Fibroblast of skin of left quadriceps (primary cell): Measurements from ENCODE around the gene MYO15A.

ENCODE experiments used
- DNase-seq, 2 experiments: peaks; one replicate each; pipeline ENCODE4 v3.0.0-alpha.2; 2013; ENCODE audit warnings: low read depth in 2 of 2

MYO15A gene

GRCh38 chr17:18218756-18219415 lies 110.3 kb downstream of the MYO15A start:
- DNase-seq: no peak

- DNase-seq: no peak
Observed at GRCh38 chr17:18224053-18224386, 115.5 kb downstream of the MYO15A start.

GRCh38 chr17:18224387-18225120 lies 116.0 kb downstream of the MYO15A start:
- DNase-seq: peak in 1 of 2 experiments; percentile 7

- peak; percentile 91 to 92 for DNase-seq
Observed at GRCh38 chr17:18225121-18225641, 116.6 kb downstream of the MYO15A start, which contains the start of gene LLGL1. TSS of gene LLGL1 (plus strand) at chr17:18225635. CDS start at chr17:18225683, 48 bp downstream.

- no peak for DNase-seq
Observed at GRCh38 chr17:18225642-18226283, 117.2 kb downstream of the MYO15A start.

GRCh38 chr17:18226284-18226945 lies 117.9 kb downstream of the MYO15A start:
- DNase-seq: no peak

- no peak for DNase-seq
Observed at GRCh38 chr17:18227635-18228034, 119.1 kb downstream of the MYO15A start.

GRCh38 chr17:18228176-18228682 lies 119.7 kb downstream of the MYO15A start:
- no peak for DNase-seq

GRCh38 chr17:18229254-18229653 lies 120.7 kb downstream of the MYO15A start:
- no peak for DNase-seq
